Measurements from ENCODE around the gene ZNF554.

GRCh38 chr19:2771786-2772674 lies 47.6 kb upstream of the ZNF554 start:
- no peak for TF ChIP-seq POLR2A (IDR thresholded peaks at IDR 0.05)
- TF ChIP-seq CTCF (IDR thresholded peaks at IDR 0.05), result no peak

All from lower leg skin (tissue), 3 donors.